ENCODE measurements around the gene COX7B.

COX7B gene

GRCh38 chrX:77945910-77946545 is 46.8 kb downstream of the COX7B start:
- DNase-seq (ENCODE audit: low read depth), result no peak

DNA sequence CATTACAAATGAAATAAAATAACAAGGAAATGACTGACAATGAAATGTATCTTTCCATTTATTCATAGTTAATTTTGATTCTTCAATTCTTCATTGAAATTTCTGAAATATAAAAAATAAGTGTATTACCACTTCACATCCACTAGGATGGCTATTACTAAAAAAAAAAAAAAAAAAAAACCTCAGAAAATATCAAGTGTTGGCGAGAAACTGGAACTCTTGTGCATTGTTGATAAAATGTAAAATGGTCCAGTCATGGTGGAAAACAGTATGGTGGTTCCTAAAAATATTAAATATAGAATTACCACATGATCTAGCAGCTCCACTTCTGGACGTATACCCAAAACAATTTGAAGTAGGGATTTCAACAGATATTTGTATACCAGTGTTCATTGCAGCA is 47.3 kb downstream of the COX7B start:
- DNase-seq (ENCODE audit: low read depth), result no peak

DNA sequence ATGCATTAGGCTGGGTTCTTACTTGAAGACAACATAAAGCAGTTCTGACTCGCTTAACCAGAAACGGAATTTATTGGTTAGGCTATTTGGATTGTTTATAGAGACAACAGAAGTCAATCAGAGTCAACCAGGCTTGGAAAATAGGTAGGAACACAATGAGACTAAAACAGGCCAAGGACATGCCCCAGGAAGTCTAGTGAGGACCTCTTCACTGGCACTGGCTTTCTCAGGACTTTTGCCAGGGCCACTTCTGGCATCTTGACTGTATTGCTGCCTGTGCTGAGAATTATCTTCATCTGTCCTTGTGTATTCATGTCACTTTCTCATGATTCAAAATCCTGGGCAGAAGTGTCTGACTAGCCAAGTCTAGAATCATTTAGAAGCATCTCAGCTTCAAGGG is 50.6 kb downstream of the COX7B start:
- no peak for DNase-seq (ENCODE audit: low read depth)

GRCh38 chrX:77952173-77952572 is 52.9 kb downstream of the COX7B start:
- no peak for DNase-seq (ENCODE audit: low read depth)

GRCh38 chrX:77953302-77953701 is 54.0 kb downstream of the COX7B start:
- no peak for DNase-seq (ENCODE audit: low read depth)

GRCh38 chrX:77953708-77954107 is 54.4 kb downstream of the COX7B start:
- DNase-seq (ENCODE audit: low read depth), result no peak

All from stimulated activated CD8-positive, alpha-beta memory T cell treated with anti-CD3 and anti-CD28 coated beads, Interleukin-4, amount 100 ng/mL, for 24 hours (primary cell).